ENCODE results near the gene CEP350.

Gene CEP350

GRCh38 chr1:179954493-179955286, at the start of gene CEP350:
Gene CEP350 (plus strand): TSS chr1:179954810. CDS start chr1:179986182, 31,372 bp downstream.
- DNase-seq, result peak; percentile 99

GRCh38 chr1:179910934-179911333, 43.7 kb upstream of the CEP350 start:
- no peak for DNase-seq

GRCh38 chr1:179911812-179912211, 42.8 kb upstream of the CEP350 start:
- DNase-seq, result no peak

GRCh38 chr1:179917601-179918429, 36.8 kb upstream of the CEP350 start:
- no peak for DNase-seq

GRCh38 chr1:179921472-179921871, 33.1 kb upstream of the CEP350 start:
- no peak for DNase-seq

- no peak for DNase-seq
Observed at GRCh38 chr1:179921981-179922872, 32.4 kb upstream of the CEP350 start.

- DNase-seq, result no peak
Observed at GRCh38 chr1:179923029-179923428, 31.6 kb upstream of the CEP350 start.

GRCh38 chr1:179924268-179924667, 30.3 kb upstream of the CEP350 start:
- no peak for DNase-seq

- no peak for DNase-seq
Observed at GRCh38 chr1:179925302-179925701, 29.3 kb upstream of the CEP350 start.

GRCh38 chr1:179925922-179926849, 28.4 kb upstream of the CEP350 start:
- DNase-seq, result no peak

- DNase-seq, result no peak
Observed at GRCh38 chr1:179926850-179927205, 27.8 kb upstream of the CEP350 start.

- no peak for DNase-seq
Observed at GRCh38 chr1:179929955-179930798, 24.4 kb upstream of the CEP350 start.

GRCh38 chr1:179930867-179931266, 23.7 kb upstream of the CEP350 start:
- no peak for DNase-seq

- DNase-seq, result no peak
Observed at GRCh38 chr1:179933219-179933618, 21.4 kb upstream of the CEP350 start.

GRCh38 chr1:179935909-179936496, 18.6 kb upstream of the CEP350 start:
- no peak for DNase-seq

- no peak for DNase-seq
Observed at GRCh38 chr1:179937668-179938254, 16.8 kb upstream of the CEP350 start.

- no peak for DNase-seq
Observed at GRCh38 chr1:179938752-179939151, 15.9 kb upstream of the CEP350 start.

GRCh38 chr1:179939941-179940340, 14.7 kb upstream of the CEP350 start:
- DNase-seq, result no peak

GRCh38 chr1:179941454-179941853, 13.2 kb upstream of the CEP350 start:
- DNase-seq, result no peak

- DNase-seq, result no peak
Observed at GRCh38 chr1:179950651-179951050, 4.0 kb upstream of the CEP350 start.

Data from NCI-H146 (cell line).